Mesendoderm (in vitro differentiated cells): ENCODE data around the gene SEMA5B.

Experiments
- DNase-seq: peaks from one replicate; pipeline ENCODE4 v3.0.0; 2013
- H2AK5ac ChIP-seq: 2 replicates; pipeline ENCODE4 v1.6.1; 2013; ENCODE audit warnings: low read length, inconsistent platforms
- H2BK120ac ChIP-seq: 2 replicates; pipeline ENCODE4 v1.6.1; 2013; ENCODE audit warnings: low read depth, mild to moderate bottlenecking, low read length, moderate library complexity, mixed read lengths
- H2BK15ac ChIP-seq: replicated peaks from 2 replicates; pipeline ENCODE4 v1.6.1; 2013; ENCODE audit warnings: low read depth, mild to moderate bottlenecking, moderate library complexity
- H2BK5ac ChIP-seq: 2 replicates; pipeline ENCODE4 v1.6.1; 2013; ENCODE audit warnings: low read length, inconsistent platforms
- H3K18ac ChIP-seq: 2 replicates; pipeline ENCODE4 v1.6.1; 2013; ENCODE audit warnings: mild to moderate bottlenecking, low read length, mixed read lengths
- H3K23ac ChIP-seq: one replicate; pipeline ENCODE4 v1.6.1; 2013; ENCODE audit warnings: low read length
- H3K27ac ChIP-seq: 2 replicates; pipeline ENCODE4 v1.5.1; 2013; ENCODE audit warnings: low read depth, mild to moderate bottlenecking, inconsistent platforms, low read length, moderate library complexity
- H3K27me3 ChIP-seq: 2 replicates; pipeline ENCODE4 v1.6.1; 2013; ENCODE audit warnings: low read length, control low read depth, mild to moderate bottlenecking, inconsistent platforms; ENCODE audit not compliant: insufficient read depth, poor library complexity
- H3K36me3 ChIP-seq: 2 replicates; pipeline ENCODE4 v1.6.1; 2013; ENCODE audit warnings: low read length, inconsistent platforms; ENCODE audit not compliant: control insufficient read depth, insufficient read depth
- H3K4ac ChIP-seq: one replicate; pipeline ENCODE4 v1.6.1; 2013; ENCODE audit warnings: low read depth, mild to moderate bottlenecking, low read length, moderate library complexity
- H3K4me1 ChIP-seq: 2 replicates; pipeline ENCODE4 v1.6.1; 2013; ENCODE audit warnings: low read depth, low read length, inconsistent platforms; ENCODE audit not compliant: control insufficient read depth
- H3K4me2 ChIP-seq: 2 replicates; pipeline ENCODE4 v1.6.1; 2013; ENCODE audit warnings: low read length
- H3K4me3 ChIP-seq: 2 replicates; pipeline ENCODE4 v1.5.1; 2013; ENCODE audit warnings: mild to moderate bottlenecking, low read length
- H3K56ac ChIP-seq: one replicate; pipeline ENCODE4 v1.6.1; 2013; ENCODE audit warnings: low read length
- H3K79me1 ChIP-seq: 2 replicates; pipeline ENCODE4 v1.6.1; 2013; ENCODE audit warnings: low read length, inconsistent platforms
- H3K79me2 ChIP-seq: 2 replicates; pipeline ENCODE4 v1.6.1; 2013; ENCODE audit warnings: mild to moderate bottlenecking, low read length; ENCODE audit not compliant: control insufficient read depth, insufficient read depth
- H3K9ac ChIP-seq: 2 replicates; pipeline ENCODE4 v1.6.1; 2013; ENCODE audit warnings: low read length, inconsistent platforms
- H4K5ac ChIP-seq: one replicate; pipeline ENCODE4 v1.6.1; 2013; ENCODE audit warnings: low read length
- H4K8ac ChIP-seq: one replicate; pipeline ENCODE4 v1.6.1; 2013; ENCODE audit warnings: low read depth, mild to moderate bottlenecking, control low read depth, low read length, moderate library complexity
- WGBS: extraction: QIAGEN DNeasy Blood & Tissue Kit; methylation state at CpG from one replicate; pipeline ENCODE4 v1.1.7; 2013; ENCODE audit warnings: low lambda C conversion rate, missing lambda C conversion rate; ENCODE audit not compliant: insufficient coverage; ENCODE audit errors: extremely low coverage; 5-methylcytosine and 5-hydroxymethylcytosine counted together

SEMA5B gene

DNA sequence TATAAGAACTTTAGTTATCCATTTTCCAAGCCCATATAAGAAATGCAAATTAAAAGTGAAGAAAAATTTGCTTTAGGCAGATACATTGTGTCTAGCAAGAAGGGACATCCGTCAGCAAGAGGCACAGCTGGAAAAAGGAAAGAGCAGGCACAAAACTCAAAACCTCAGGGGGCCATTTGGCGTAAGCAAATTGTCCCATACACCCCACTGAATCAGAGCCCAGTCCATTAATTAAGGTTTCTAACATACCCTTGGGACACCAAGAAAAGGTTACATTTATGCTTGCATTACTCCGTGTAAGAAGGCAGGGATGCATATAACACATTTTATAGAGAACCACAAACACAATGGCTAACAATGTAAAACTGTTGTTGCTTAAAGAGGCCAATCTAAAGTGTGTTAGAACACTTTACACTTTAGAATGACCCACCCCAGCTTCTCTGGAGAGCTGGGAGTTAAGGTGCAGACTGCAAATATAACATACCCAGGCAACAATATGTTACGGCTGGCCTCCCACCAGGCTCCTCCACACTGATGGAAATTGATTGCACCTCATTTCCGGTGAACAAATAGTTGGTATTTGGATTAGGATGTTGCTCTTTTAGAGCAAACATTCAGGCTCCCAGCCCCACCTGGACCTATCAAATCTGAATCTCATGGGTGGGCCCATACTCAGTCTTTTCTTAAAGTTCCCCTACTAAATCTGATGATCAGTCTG lies 23.2 kb downstream of the SEMA5B start:
- Histone ChIP-seq H3K56ac (no peak overlapping the region), H3K4me1 (no peaks in the 10 kb centered on the region), H3K4ac (no peak overlapping the region), H3K23ac (no peak overlapping the region), H4K8ac (no peak overlapping the region), H3K4me3 (no peak overlapping the region), H3K4me2 (no peak overlapping the region), H2BK120ac (no peak overlapping the region), H3K27ac (no peak overlapping the region), H3K27me3 (no peaks in the 10 kb centered on the region), H3K9ac (no peak overlapping the region), H2BK15ac (no peak overlapping the region), H2BK5ac (no peak overlapping the region), H3K36me3 (no peaks in the 10 kb centered on the region), H3K79me2 (no peaks in the 10 kb centered on the region), H3K79me1 (no peaks in the 10 kb centered on the region), H2AK5ac (no peak overlapping the region), H3K18ac (no peak overlapping the region), H4K5ac (no peak overlapping the region)
- DNase-seq: no peak
- WGBS: no CpG with 5 or more reads among the region's 5 CpGs

DNA sequence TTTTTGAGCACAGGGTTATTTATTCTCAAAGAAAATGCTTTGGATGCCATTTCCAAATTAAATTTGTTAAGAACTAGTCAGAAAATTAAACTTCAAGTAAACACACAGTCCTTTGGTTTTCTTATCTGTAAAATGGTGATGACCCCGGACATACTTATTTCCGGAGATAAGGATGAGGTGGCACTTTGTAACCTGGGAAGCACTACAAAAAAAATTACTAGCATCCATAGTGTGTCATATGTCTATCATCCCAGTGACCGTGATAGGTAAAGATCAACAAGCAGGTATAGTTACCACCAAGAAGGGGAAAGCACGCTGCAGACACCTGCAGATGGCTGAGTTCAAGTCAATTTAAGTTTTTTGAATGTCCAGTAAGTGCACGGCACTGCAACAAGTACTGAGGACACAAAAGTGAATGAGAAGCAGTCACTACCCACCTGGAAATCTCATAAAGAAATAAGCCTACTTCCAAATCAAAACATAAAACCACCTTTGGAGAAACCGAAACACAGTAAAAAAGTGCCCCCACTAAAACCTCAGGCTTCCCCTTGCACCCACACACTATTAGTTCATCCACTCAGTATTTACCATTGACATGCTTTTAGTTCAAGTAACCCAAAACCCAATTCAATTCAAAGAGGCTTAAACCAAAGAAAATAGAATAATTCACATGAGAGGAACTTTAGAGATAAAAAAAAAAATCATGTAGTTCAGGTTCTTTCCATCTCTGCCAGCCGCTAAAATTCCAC lies 24.6 kb downstream of the SEMA5B start:
- Histone ChIP-seq H2AK5ac (no peak overlapping the region), H2BK5ac (no peak overlapping the region), H3K4ac (no peak overlapping the region), H3K56ac (no peak overlapping the region), H3K18ac (no peak overlapping the region), H2BK15ac (no peak overlapping the region), H3K79me1 (no peaks in the 10 kb centered on the region), H3K4me1 (no peaks in the 10 kb centered on the region), H3K36me3 (no peaks in the 10 kb centered on the region), H2BK120ac (no peak overlapping the region), H4K8ac (no peak overlapping the region), H3K79me2 (no peaks in the 10 kb centered on the region), H3K23ac (no peak overlapping the region), H3K4me2 (no peak overlapping the region), H3K27me3 (no peaks in the 10 kb centered on the region), H3K27ac (no peak overlapping the region), H3K9ac (no peak overlapping the region), H4K5ac (no peak overlapping the region), H3K4me3 (no peak overlapping the region)
- WGBS: no CpG with 5 or more reads among the region's 7 CpGs
- no peak for DNase-seq

DNA sequence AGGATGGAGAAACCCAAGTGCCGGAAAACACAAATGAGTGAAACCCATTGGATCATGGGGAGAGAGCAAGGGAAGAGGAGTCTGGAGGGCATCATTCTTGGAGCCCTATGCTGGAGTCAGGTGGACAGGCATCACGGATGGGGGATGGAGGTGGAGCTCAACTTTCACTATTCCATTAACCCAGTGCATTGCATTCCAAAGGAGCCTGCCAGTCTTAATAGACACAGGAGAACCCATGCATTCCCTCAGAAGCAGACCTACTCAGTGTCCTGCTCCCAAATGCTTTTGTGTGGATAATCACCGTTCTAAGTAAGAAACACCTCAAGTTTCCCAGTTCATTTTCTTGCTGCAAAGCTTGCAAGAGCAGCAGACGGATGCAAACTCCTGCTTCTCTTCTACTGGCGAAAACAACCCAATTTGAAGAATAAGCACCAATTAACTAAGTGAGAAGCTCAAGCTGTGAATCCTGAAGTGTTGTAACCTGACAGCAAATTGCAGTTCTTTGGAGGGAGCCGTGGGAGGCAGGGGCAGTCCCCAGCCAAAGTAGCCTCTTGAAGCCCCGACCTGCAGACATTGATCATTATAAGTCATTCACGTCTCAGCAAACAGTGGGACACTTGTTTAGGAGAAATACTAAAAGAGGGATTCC lies 25.3 kb downstream of the SEMA5B start:
- Histone ChIP-seq H3K27me3 (no peaks in the 10 kb centered on the region), H3K4me1 (no peaks in the 10 kb centered on the region)
- WGBS: no CpG with 5 or more reads among the region's 8 CpGs

GRCh38 chr3:122998856-122999255 lies 28.7 kb downstream of the SEMA5B start:
- H3K23ac ChIP-seq: no peak overlapping the region
- H3K79me2 ChIP-seq: no peaks in the 10 kb centered on the region
- H3K36me3 ChIP-seq: no peaks in the 10 kb centered on the region
- peaks cover 1% of the 10 kb centered on the region for H3K4me1 ChIP-seq
- WGBS: no CpG with 5 or more reads among the region's 4 CpGs
- H2BK5ac ChIP-seq: no peak overlapping the region
- no peaks in the 10 kb centered on the region for H3K27me3 ChIP-seq
- H3K4me3 ChIP-seq: no peak overlapping the region
- H2BK15ac ChIP-seq: no peak overlapping the region
- H3K9ac ChIP-seq: no peak overlapping the region
- no peak for DNase-seq
- H3K56ac ChIP-seq: no peak overlapping the region
- no peak overlapping the region for H4K5ac ChIP-seq
- no peak overlapping the region for H2AK5ac ChIP-seq
- no peak overlapping the region for H4K8ac ChIP-seq
- H3K4ac ChIP-seq: no peak overlapping the region
- H2BK120ac ChIP-seq: no peak overlapping the region
- H3K4me2 ChIP-seq: no peak overlapping the region
- no peak overlapping the region for H3K18ac ChIP-seq
- H3K27ac ChIP-seq: no peak overlapping the region
- no peaks in the 10 kb centered on the region for H3K79me1 ChIP-seq

More for the DNA sequence above, 25.3 kb downstream of the SEMA5B start:
- Histone ChIP-seq H3K4me3 (no peak overlapping the region), H3K23ac (no peak overlapping the region), H3K9ac (no peak overlapping the region), H3K79me2 (no peaks in the 10 kb centered on the region), H2BK120ac (no peak overlapping the region), H4K5ac (no peak overlapping the region), H3K18ac (no peak overlapping the region), H2AK5ac (no peak overlapping the region), H3K36me3 (no peaks in the 10 kb centered on the region), H2BK15ac (no peak overlapping the region), H4K8ac (no peak overlapping the region), H3K56ac (no peak overlapping the region), H3K4ac (no peak overlapping the region), H3K79me1 (no peaks in the 10 kb centered on the region), H3K4me2 (no peak overlapping the region), H2BK5ac (no peak overlapping the region), H3K27ac (no peak overlapping the region)
- DNase-seq: peak; percentile 56

DNA sequence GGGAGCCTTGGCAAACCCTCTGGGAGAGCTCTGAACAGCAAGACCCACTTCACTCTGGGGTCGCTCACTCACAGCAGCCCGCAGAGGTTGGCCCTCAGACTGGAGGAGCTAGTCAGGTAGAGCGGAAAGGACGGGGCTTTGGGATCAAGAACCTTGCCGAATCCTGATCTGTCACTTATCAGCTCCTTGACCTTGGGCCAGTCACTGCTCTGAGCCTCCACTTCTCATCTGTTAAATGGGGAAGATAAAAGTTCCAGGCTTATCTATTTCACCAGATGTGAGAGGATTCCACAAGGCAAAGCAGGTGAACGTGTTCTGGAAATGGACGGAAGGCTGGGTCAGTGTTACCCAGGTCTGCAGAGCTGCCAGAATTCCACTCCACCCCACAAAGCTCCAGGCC lies 29.4 kb downstream of the SEMA5B start:
- Histone ChIP-seq H3K18ac (no peak overlapping the region), H3K9ac (no peak overlapping the region), H4K8ac (no peak overlapping the region), H3K4me1 (peaks cover 3% of the 10 kb centered on the region), H4K5ac (no peak overlapping the region), H3K56ac (no peak overlapping the region), H3K27ac (no peak overlapping the region), H3K36me3 (no peaks in the 10 kb centered on the region), H2BK15ac (no peak overlapping the region), H3K79me2 (no peaks in the 10 kb centered on the region), H3K27me3 (no peaks in the 10 kb centered on the region), H2BK5ac (no peak overlapping the region), H2AK5ac (no peak overlapping the region), H3K4ac (no peak overlapping the region), H3K79me1 (no peaks in the 10 kb centered on the region), H3K23ac (no peak overlapping the region), H2BK120ac (no peak overlapping the region), H3K4me3 (no peak overlapping the region), H3K4me2 (no peak overlapping the region)
- WGBS: no CpG with 5 or more reads among the region's 7 CpGs
- no peak for DNase-seq
